Measurements from ENCODE around the gene ARHGDIA.

Gene ARHGDIA

DNA sequence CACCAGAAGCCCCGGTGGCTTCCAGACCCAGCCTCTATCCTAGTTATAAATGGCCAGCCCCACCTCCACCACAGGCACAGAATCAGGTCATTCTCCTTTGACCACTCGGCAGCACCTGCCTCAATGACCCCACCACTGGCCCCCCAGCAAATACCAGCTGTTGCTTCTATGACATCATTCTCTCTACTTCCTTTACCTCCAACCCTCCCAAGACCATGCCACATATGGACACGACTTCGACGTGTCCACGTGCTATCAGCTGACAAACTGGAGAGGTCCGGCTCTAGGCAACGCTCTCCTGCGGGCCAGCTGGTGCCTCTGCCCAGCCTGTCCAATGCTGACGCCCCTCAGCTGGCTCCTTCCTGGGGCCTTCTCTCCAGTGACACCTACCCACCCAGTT, 14.3 kb upstream of the ARHGDIA start:
- H3K4me3 ChIP-seq (ENCODE audit: control insufficient read depth, low read depth, low read length), result no peak overlapping the region
- TF ChIP-seq, protein P1, sequence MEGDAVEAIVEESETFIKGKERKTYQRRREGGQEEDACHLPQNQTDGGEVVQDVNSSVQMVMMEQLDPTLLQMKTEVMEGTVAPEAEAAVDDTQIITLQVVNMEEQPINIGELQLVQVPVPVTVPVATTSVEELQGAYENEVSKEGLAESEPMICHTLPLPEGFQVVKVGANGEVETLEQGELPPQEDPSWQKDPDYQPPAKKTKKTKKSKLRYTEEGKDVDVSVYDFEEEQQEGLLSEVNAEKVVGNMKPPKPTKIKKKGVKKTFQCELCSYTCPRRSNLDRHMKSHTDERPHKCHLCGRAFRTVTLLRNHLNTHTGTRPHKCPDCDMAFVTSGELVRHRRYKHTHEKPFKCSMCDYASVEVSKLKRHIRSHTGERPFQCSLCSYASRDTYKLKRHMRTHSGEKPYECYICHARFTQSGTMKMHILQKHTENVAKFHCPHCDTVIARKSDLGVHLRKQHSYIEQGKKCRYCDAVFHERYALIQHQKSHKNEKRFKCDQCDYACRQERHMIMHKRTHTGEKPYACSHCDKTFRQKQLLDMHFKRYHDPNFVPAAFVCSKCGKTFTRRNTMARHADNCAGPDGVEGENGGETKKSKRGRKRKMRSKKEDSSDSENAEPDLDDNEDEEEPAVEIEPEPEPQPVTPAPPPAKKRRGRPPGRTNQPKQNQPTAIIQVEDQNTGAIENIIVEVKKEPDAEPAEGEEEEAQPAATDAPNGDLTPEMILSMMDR (IDR thresholded peaks at IDR 0.05; ENCODE audit: control insufficient read depth, insufficient read depth, low read depth, low read length, missing control alignments), result no peak
- DNase-seq (ENCODE audit: low read depth), result no peak

DNA sequence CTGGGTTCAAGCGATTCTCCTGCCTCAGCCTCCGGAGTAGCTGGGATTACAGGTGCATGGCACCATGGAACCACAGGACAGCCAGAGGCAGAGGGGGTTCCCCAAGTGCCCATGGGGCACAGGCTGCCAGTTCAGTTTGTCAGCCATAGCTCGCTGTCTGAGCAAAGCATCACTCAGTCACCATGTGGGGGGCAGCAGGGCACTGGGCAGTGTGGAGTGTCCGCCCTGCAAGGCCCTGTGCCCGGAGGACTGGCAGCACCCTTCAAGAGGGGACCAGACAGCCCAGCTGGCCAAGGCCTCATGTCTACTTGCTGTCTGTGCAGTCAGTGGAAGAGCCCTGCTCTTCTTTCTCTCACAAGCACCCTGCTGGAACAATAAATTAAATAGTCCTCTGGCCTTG, 13.8 kb upstream of the ARHGDIA start:
- TF ChIP-seq, protein P1 (IDR thresholded peaks at IDR 0.05; ENCODE audit: control insufficient read depth, insufficient read depth, low read depth, low read length, missing control alignments), result no peak
- H3K4me3 ChIP-seq (ENCODE audit: control insufficient read depth, low read depth, low read length), result no peak overlapping the region
- DNase-seq (ENCODE audit: low read depth), result no peak

DNA sequence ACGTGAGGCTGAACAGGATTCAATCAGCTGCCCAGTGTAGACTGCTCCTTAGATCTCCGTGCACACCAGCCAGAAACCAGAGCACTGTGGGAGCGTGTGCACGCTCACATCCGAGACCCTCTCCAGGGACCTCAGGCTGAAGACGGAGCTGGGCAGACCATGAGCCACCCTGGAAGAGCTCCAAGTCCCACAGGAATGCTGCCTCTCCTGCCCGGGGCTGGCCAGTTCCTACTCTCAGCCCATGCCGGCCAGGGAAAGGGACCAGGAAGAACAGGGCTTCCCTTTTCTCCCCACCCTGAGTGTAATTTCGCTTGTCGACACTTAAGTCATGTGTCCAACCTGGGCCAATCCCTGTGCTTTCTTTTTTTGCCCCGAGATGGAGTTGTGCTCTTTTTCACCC, 13.4 kb upstream of the ARHGDIA start:
- TF ChIP-seq, protein P1 (IDR thresholded peaks at IDR 0.05; ENCODE audit: control insufficient read depth, insufficient read depth, low read depth, low read length, missing control alignments), result no peak
- H3K4me3 ChIP-seq (ENCODE audit: control insufficient read depth, low read depth, low read length), result no peak overlapping the region
- DNase-seq (ENCODE audit: low read depth), result no peak

DNA sequence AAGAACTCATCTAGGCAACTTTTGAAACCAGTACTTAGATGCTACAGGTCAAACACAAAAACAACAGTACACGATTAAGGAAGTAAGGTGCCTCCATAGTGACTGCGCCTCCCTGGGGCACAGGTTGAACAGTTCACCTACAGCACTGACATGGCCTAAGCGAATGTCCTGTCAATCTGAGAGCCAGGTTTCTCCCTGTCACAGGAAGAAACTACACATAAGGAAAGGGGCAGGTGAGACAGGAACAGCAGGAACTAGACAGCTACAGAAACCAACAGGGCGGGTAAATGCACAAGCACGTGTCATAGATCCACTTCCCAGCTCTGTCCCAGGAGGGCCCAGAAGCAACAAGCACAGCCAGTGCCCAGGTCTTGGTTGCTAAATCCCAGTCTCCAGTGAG, 8.0 kb upstream of the ARHGDIA start:
- no peak overlapping the region for H3K4me3 ChIP-seq (ENCODE audit: control insufficient read depth, low read depth, low read length)
- TF ChIP-seq, protein P1 (IDR thresholded peaks at IDR 0.05; ENCODE audit: control insufficient read depth, insufficient read depth, low read depth, low read length, missing control alignments), result no peak
- DNase-seq (ENCODE audit: low read depth), result no peak

DNA sequence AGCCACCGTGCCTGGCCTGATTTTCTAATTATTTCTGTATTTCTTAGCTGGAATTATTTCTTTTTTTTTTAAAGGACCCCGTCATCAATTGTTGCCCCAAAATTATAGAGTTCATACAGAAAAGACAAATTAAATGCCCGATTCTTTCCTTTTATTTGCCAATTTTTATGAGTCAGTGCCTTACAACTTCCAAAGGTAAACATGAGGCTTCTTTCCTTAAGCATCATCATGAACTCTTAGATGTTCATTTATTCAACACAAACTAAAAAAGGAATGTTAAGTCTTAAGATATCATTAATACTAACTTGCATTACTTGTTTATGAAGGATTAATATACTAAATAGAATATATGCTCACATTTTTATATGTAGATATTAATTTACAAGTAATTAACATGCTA, 7.2 kb upstream of the ARHGDIA start:
- TF ChIP-seq, protein P1 (IDR thresholded peaks at IDR 0.05; ENCODE audit: control insufficient read depth, insufficient read depth, low read depth, low read length, missing control alignments), result no peak
- DNase-seq (ENCODE audit: low read depth), result no peak
- H3K4me3 ChIP-seq (ENCODE audit: control insufficient read depth, low read depth, low read length), result no peak overlapping the region

DNA sequence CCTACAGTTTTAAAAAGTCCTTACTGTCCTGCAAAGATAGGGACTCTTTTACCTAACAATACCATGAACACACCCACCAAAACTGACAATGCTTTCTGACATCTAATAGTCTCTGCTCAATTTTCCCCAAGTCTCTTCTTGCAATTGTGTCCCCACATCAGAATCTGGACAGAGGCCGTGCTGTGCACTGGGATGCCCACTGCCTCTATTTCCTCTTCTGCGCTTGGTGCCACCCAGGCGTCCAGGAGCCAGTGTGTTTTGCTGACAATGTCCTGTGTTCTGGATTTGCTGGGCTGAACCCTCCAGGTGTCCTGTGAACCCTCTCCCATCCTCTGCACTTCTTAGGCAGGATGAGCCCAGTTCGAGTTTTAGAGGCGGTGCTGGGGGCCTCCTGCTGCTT, 6.4 kb upstream of the ARHGDIA start:
- TF ChIP-seq, protein P1 (IDR thresholded peaks at IDR 0.05; ENCODE audit: control insufficient read depth, insufficient read depth, low read depth, low read length, missing control alignments), result no peak
- DNase-seq (ENCODE audit: low read depth), result no peak
- H3K4me3 ChIP-seq (ENCODE audit: control insufficient read depth, low read depth, low read length), result no peak overlapping the region

Measured in AG09309 (cell line).